ENCODE data around the gene MYO15A.

The MYO15A gene

GRCh38 chr17:18195246-18195645, 86.7 kb downstream of the MYO15A start:
- Histone ChIP-seq H3K36me3 (ENCODE audit: control insufficient read depth, insufficient read depth, low read length) (no peaks in the 10 kb centered on the region), H3K9ac (no peak overlapping the region), H3K27me3 (ENCODE audit: control insufficient read depth, insufficient read depth, low read length) (no peaks in the 10 kb centered on the region), H3K4me1 (peaks cover 19% of the 10 kb centered on the region), H2AFZ (no peak overlapping the region), H3K9me3 (ENCODE audit: control insufficient read depth, low read length) (no peaks in the 10 kb centered on the region), H3K27ac (no peak overlapping the region), H3K4me3 (ENCODE audit: low read depth, low read length) (no peak overlapping the region), H3K4me2 (ENCODE audit: low read length) (no peak overlapping the region), H3K79me2 (peaks cover 69% of the 10 kb centered on the region)
- TF ChIP-seq, protein P1, sequence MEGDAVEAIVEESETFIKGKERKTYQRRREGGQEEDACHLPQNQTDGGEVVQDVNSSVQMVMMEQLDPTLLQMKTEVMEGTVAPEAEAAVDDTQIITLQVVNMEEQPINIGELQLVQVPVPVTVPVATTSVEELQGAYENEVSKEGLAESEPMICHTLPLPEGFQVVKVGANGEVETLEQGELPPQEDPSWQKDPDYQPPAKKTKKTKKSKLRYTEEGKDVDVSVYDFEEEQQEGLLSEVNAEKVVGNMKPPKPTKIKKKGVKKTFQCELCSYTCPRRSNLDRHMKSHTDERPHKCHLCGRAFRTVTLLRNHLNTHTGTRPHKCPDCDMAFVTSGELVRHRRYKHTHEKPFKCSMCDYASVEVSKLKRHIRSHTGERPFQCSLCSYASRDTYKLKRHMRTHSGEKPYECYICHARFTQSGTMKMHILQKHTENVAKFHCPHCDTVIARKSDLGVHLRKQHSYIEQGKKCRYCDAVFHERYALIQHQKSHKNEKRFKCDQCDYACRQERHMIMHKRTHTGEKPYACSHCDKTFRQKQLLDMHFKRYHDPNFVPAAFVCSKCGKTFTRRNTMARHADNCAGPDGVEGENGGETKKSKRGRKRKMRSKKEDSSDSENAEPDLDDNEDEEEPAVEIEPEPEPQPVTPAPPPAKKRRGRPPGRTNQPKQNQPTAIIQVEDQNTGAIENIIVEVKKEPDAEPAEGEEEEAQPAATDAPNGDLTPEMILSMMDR (IDR thresholded peaks at IDR 0.05): no peak

DNA sequence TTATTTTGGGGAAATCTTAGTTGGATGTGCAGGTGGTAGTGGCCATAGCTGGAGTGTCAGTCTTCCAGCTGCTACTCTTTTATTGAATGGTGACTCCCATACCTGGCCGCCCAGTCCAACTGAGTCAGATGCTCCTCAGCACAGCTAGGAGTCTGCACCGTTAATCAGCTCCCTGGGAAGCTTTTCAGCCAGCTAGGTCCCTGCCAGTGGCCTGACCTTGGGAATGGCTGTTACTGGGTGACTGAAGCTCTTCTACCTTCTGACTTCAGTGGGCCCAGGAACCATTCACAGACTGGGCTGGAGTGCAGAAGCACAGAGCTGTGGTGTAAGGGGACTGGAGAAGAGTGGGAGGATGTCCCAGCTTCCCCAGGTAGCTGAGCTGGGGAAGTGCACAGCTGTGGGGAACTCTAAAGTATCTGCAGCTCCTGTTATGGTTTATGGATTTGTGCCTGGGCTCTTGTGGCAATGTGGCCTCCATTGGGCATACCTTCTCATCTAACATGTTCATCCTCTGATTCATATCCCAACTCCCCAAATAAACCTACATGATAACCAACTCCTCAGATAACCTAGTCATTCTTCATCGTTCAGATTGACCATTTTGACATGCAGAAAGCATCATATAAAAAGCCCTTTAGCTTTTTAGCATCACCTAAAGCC, 89.1 kb downstream of the MYO15A start:
- Histone ChIP-seq H3K4me2 (ENCODE audit: low read length) (no peak overlapping the region), H3K27ac (no peak overlapping the region), H3K9me3 (ENCODE audit: control insufficient read depth, low read length) (no peaks in the 10 kb centered on the region), H3K4me3 (ENCODE audit: low read depth, low read length) (no peak overlapping the region), H3K36me3 (ENCODE audit: control insufficient read depth, insufficient read depth, low read length) (no peaks in the 10 kb centered on the region), H3K79me2 (peaks cover 64% of the 10 kb centered on the region), H2AFZ (no peak overlapping the region), H3K9ac (no peak overlapping the region), H3K27me3 (ENCODE audit: control insufficient read depth, insufficient read depth, low read length) (no peaks in the 10 kb centered on the region), H3K4me1 (peaks cover 8% of the 10 kb centered on the region)
- TF ChIP-seq, protein P1 (IDR thresholded peaks at IDR 0.05): no peak

DNA sequence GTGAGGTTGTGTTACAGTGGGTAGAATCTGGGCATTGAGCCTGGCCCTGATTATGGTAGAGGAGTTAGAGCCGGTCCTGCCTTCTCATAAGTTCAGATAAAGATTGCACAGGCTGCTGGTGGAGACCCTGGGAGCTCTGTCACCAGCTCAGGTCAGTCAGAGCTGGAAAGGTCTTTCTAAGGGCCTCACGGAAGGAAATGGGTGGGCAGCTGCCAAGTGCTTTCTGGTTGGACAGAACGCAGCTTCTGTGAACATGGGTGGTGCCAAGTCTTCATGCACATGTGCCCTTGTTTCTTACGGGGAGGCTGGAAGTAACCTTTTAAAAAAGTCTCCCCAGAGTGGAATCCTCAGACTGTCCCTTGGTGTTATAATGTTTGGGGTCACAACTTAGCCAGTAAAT, 90.0 kb downstream of the MYO15A start:
- TF ChIP-seq, protein P1 (IDR thresholded peaks at IDR 0.05): no peak
- no peaks in the 10 kb centered on the region for H3K27me3 ChIP-seq (ENCODE audit: control insufficient read depth, insufficient read depth, low read length)
- H3K9me3 ChIP-seq (ENCODE audit: control insufficient read depth, low read length): no peaks in the 10 kb centered on the region
- H3K4me1 ChIP-seq: peaks cover 8% of the 10 kb centered on the region
- H2AFZ ChIP-seq: no peak overlapping the region
- H3K4me2 ChIP-seq (ENCODE audit: low read length): no peak overlapping the region
- H3K79me2 ChIP-seq: peaks cover 62% of the 10 kb centered on the region
- H3K9ac ChIP-seq: no peak overlapping the region
- H3K4me3 ChIP-seq (ENCODE audit: low read depth, low read length): no peak overlapping the region
- no peak overlapping the region for H3K27ac ChIP-seq
- H3K36me3 ChIP-seq (ENCODE audit: control insufficient read depth, insufficient read depth, low read length): no peaks in the 10 kb centered on the region

DNA sequence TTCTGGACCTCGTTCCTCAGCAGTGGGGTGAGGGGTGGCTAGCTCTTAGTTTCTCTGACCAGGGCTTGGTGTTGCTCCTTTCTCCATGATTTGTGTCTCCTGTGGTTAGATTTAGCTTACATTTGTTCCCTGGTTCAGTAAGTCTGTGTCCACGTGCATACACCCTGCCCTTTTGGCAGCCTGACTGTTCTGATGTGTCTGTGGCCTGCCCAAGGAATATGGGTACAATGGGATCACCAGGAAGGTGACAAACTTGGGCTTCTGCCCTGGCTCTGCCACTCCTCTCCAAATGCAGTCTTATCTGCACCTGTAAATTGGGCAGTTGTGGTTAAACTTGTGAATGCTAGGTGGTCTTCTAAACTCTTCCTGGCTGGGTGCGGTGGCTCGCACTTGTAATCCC, 92.6 kb downstream of the MYO15A start:
- H3K36me3 ChIP-seq (ENCODE audit: control insufficient read depth, insufficient read depth, low read length): no peaks in the 10 kb centered on the region
- peaks cover 6% of the 10 kb centered on the region for H3K4me1 ChIP-seq

More for the DNA sequence above, 92.6 kb downstream of the MYO15A start:
- no peak overlapping the region for H3K27ac ChIP-seq
- H3K9ac ChIP-seq: no peak overlapping the region
- peaks cover 53% of the 10 kb centered on the region for H3K79me2 ChIP-seq
- TF ChIP-seq, protein P1 (IDR thresholded peaks at IDR 0.05): no peak
- no peak overlapping the region for H2AFZ ChIP-seq
- H3K27me3 ChIP-seq (ENCODE audit: control insufficient read depth, insufficient read depth, low read length): no peaks in the 10 kb centered on the region
- H3K4me3 ChIP-seq (ENCODE audit: low read depth, low read length): no peak overlapping the region
- H3K4me2 ChIP-seq (ENCODE audit: low read length): no peak overlapping the region
- no peaks in the 10 kb centered on the region for H3K9me3 ChIP-seq (ENCODE audit: control insufficient read depth, low read length)
